HepG2 (cell line): ENCODE results near the gene HOMEZ. TPM values are rescaled to one million over a fixed set of nuclear protein-coding genes. Genes with fewer than 3 reads are reported as not detected.
A peak's percentile ranks its signal among the peaks of the same experiment; 100 is the strongest.

Experiments used
- ADNP ChIP-seq: sonication (generic); formaldehyde crosslinking; IDR thresholded peaks from 2 replicates; pipeline ENCODE4 v1.4.0; 2020; ENCODE audit warnings: missing genetic modification reagents
- EHMT2 ChIP-seq: fragments of 200-600 bp; sonication (generic); IDR thresholded peaks from 2 replicates; pipeline ENCODE4 v1.7.0; 2017; ENCODE audit warnings: antibody characterized with exemption, low read depth, low read length, borderline replicate concordance
- GABPB1 ChIP-seq: IDR thresholded peaks from 2 replicates; pipeline ENCODE4 v1.6.1; 2016; ENCODE audit warnings: mild to moderate bottlenecking, missing genetic modification reagents, moderate library complexity, missing compliant biosample characterization
- GTF2F1 ChIP-seq: fragments of 150-350 bp; IDR thresholded peaks from 2 replicates; pipeline ENCODE4 v1.6.1; 2014; ENCODE audit warnings: low read length
- HOXA3 ChIP-seq: sonication (generic); formaldehyde crosslinking; IDR thresholded peaks from 2 replicates; pipeline ENCODE4 v1.5.0; 2020; ENCODE audit warnings: missing genetic modification reagents
- HOXD1 ChIP-seq: sonication (generic); formaldehyde crosslinking; IDR thresholded peaks from 2 replicates; pipeline ENCODE4 v1.5.0; 2020; ENCODE audit warnings: missing genetic modification reagents
- NBN ChIP-seq: fragments of 450-650 bp; conservative IDR thresholded peaks from 2 replicates; pipeline ENCODE4 v1.6.1; 2017
- RBM39 ChIP-seq: fragments of 200-400 bp; formaldehyde crosslinking; IDR thresholded peaks from one replicate; pipeline ENCODE4 v1.6.1; 2018; ENCODE audit warnings: antibody characterized with exemption, mild to moderate bottlenecking, low read depth, low read length; ENCODE audit not compliant: poor library complexity, severe bottlenecking
- STAT5B ChIP-seq: sonication (generic); formaldehyde crosslinking; IDR thresholded peaks from 2 replicates; pipeline ENCODE4 v1.4.0; 2020; ENCODE audit warnings: missing genetic modification reagents
- UBTF ChIP-seq: sonication (generic); formaldehyde crosslinking; IDR thresholded peaks from 2 replicates; pipeline ENCODE4 v1.4.0; 2020; ENCODE audit warnings: mild to moderate bottlenecking, missing genetic modification reagents
- ZBTB21 ChIP-seq: sonication (generic); formaldehyde crosslinking; IDR thresholded peaks from 2 replicates; pipeline ENCODE4 v1.4.0; 2020; ENCODE audit warnings: missing genetic modification reagents
- ZFAT ChIP-seq: sonication (generic); formaldehyde crosslinking; conservative IDR thresholded peaks from 2 replicates; pipeline ENCODE4 v1.8.1; 2023; ENCODE audit warnings: missing genetic modification reagents, inconsistent platforms
- ZFP90 ChIP-seq: sonication (generic); formaldehyde crosslinking; IDR thresholded peaks from 2 replicates; pipeline ENCODE4 v1.8.0; 2022; ENCODE audit warnings: missing genetic modification reagents, mild to moderate bottlenecking, inconsistent platforms, borderline replicate concordance
- ZNF256 ChIP-seq: sonication (generic); formaldehyde crosslinking; conservative IDR thresholded peaks from 2 replicates; pipeline ENCODE4 v1.4.0; 2020; ENCODE audit warnings: missing genetic modification reagents
- ZNF3 ChIP-seq: IDR thresholded peaks from 2 replicates; pipeline ENCODE4 v1.7.0; 2017; ENCODE audit warnings: inconsistent platforms
- ZNF629 ChIP-seq: sonication (generic); formaldehyde crosslinking; conservative IDR thresholded peaks from 2 replicates; pipeline ENCODE4 v1.5.0; 2020; ENCODE audit warnings: missing genetic modification reagents
- ZNF674 ChIP-seq: sonication (generic); formaldehyde crosslinking; IDR thresholded peaks from 2 replicates; pipeline ENCODE4 v1.5.0; 2020; ENCODE audit warnings: low read depth, mild to moderate bottlenecking, missing genetic modification reagents
- ZNF724P ChIP-seq: sonication (generic); formaldehyde crosslinking; IDR thresholded peaks from 2 replicates; pipeline ENCODE4 v1.8.0; 2022; ENCODE audit warnings: missing genetic modification reagents, borderline replicate concordance
- ZZZ3 ChIP-seq: sonication (generic); formaldehyde crosslinking; IDR thresholded peaks from 2 replicates; pipeline ENCODE4 v1.4.0; 2020; ENCODE audit warnings: missing genetic modification reagents, mild to moderate bottlenecking, borderline replicate concordance
- polyA plus RNA-seq, 8 experiments: library from polyadenylated mRNA; depleted of rRNA in 3 of 8; stranded (reverse) in 7 of 8; unstranded in 1 of 8; fragments of >200 nt; fragmentation: Illumina TruSeq in 4 of 8; extraction: Trizol in 4 of 8; gene quantifications; 2 replicates each; pipeline versions ENCODE4 v1.2.1 to v1.2.3, GENCODE V29; 2011 to 2016; ENCODE audit warnings: low read depth in 4 of 8, missing spikeins in 1 of 8, mixed read lengths in 1 of 8; ENCODE audit not compliant: insufficient read depth in 1 of 8
- total RNA-seq, 5 experiments: library from RNA; depleted of rRNA; stranded (reverse); fragments of >200 nt; fragmentation: Illumina TruSeq; extraction: Trizol; gene quantifications; 2 replicates each; pipeline ENCODE4 v1.2.3, GENCODE V29; 2016; ENCODE audit warnings: low read depth in 1 of 5
- TF ChIP-seq, protein P1 (sequence below): sonication (generic); formaldehyde crosslinking; IDR thresholded peaks from 2 replicates; pipeline ENCODE4 v1.4.0; 2020; ENCODE audit warnings: missing genetic modification reagents
- TF ChIP-seq, protein P2 (sequence below): sonication (generic); formaldehyde crosslinking; IDR thresholded peaks from 2 replicates; pipeline ENCODE4 v1.5.0; 2020; ENCODE audit warnings: mild to moderate bottlenecking, missing genetic modification reagents, borderline replicate concordance
- TF ChIP-seq, protein P3 (sequence below): sonication (generic); formaldehyde crosslinking; IDR thresholded peaks from 2 replicates; pipeline ENCODE4 v1.5.1; 2020; ENCODE audit warnings: missing genetic modification reagents, mild to moderate bottlenecking, borderline replicate concordance

Gene HOMEZ
- total and polyA plus RNA-seq, 2 of the 13 experiments (the other 11 are each of a cell fraction or from before 2014, with no cell fraction given): 14.5 to 31.8 TPM

DNA sequence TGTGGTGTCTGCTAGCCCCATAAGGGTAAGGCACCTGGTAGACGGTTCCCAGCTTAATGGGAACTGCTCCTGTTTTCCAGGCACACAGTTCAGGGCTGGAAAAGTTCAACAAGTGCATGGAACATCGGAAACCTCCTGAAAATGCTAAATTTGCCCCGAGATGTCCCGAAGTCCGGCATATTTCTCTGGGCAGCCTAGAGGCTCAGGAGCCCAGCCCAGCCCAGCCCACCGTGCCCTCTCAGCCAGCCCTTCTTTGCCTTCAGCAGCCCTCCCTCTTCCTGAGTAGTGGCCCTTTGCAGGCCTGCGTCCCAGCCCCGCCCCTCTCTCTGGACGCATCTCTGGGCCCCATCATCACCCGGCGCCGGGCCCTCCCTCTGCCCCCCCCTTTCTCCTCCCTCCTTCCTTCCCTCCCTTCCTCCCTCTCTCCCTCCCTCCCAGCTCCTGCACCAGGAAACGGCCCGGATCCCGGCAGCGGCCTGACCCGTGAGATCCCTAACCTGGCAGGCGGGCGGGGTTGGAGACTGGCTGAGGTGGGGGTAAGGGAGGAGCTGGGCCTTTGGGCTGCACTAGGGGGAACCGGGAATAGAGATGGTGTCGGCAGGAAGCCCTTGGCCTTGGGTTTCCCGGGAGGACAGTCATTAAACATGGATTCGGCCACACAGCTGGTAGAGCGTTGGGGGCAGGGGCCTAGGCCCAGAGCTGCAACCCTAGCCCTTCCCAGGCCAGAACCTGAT, 20.6 kb upstream of the HOMEZ start, which contains the start of gene BCL2L2 (continued):
- peak; percentile 96 for TF ChIP-seq HOXA3 (CRISPR knock-in tag)
- no peak for TF ChIP-seq ADNP
- TF ChIP-seq ZNF674 (CRISPR knock-in tag): no peak
- TF ChIP-seq, protein P1, sequence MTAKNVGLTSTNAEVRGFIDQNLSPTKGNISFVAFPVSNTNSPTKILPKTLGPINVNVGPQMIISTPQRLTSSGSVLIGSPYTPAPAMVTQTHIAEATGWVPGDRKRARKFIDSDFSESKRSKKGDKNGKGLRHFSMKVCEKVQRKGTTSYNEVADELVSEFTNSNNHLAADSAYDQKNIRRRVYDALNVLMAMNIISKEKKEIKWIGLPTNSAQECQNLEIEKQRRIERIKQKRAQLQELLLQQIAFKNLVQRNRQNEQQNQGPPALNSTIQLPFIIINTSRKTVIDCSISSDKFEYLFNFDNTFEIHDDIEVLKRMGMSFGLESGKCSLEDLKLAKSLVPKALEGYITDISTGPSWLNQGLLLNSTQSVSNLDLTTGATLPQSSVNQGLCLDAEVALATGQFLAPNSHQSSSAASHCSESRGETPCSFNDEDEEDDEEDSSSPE (CRISPR knock-in tag): peak; percentile 52; the same call in 1 of the 2 replicates
- 0 out of 2 replicates have a peak, but pooled peaks have one; percentile 54 for TF ChIP-seq ZNF3 (CRISPR knock-in tag)
- 0 out of 2 replicates have a peak, but pooled peaks have one; percentile 15 for TF ChIP-seq ZBTB21 (CRISPR knock-in tag)
- no peak; the same call in 1 of the 2 replicates for TF ChIP-seq ZNF724P (CRISPR knock-in tag)
- TF ChIP-seq RBM39: peak; percentile 99
- TF ChIP-seq ZFAT (CRISPR knock-in tag): no peak
- TF ChIP-seq, protein P2, sequence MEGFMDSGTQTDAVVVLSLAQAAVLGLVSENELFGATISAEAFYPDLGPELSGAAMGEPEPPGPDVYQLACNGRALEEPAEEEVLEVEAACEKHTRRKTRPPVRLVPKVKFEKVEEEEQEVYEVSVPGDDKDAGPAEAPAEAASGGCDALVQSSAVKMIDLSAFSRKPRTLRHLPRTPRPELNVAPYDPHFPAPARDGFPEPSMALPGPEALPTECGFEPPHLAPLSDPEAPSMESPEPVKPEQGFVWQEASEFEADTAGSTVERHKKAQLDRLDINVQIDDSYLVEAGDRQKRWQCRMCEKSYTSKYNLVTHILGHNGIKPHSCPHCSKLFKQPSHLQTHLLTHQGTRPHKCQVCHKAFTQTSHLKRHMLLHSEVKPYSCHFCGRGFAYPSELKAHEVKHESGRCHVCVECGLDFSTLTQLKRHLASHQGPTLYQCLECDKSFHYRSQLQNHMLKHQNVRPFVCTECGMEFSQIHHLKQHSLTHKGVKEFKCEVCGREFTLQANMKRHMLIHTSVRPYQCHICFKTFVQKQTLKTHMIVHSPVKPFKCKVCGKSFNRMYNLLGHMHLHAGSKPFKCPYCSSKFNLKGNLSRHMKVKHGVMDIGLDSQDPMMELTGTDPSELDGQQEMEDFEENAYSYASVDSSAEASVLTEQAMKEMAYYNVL: peak; percentile 100
- no peak; the same call in 1 of the 2 replicates for TF ChIP-seq HOXD1
- peak; percentile 97; the same call in 1 of the 2 replicates for TF ChIP-seq ZZZ3 (CRISPR knock-in tag)
- peak; percentile 97 for TF ChIP-seq UBTF (CRISPR knock-in tag)
- no peak for TF ChIP-seq ZNF629 (CRISPR knock-in tag)
- no peak for TF ChIP-seq EHMT2
- peak; percentile 29; the same call in 1 of the 2 replicates for TF ChIP-seq STAT5B (CRISPR knock-in tag)
- peak; percentile 91 for TF ChIP-seq GABPB1
- TF ChIP-seq GTF2F1: peak; percentile 84
- peak; percentile 98 for TF ChIP-seq ZFP90 (CRISPR knock-in tag)
- TF ChIP-seq NBN: no peak
- TF ChIP-seq ZNF256 (CRISPR knock-in tag): no peak; the same call in 1 of the 2 replicates
- TF ChIP-seq, protein P3, sequence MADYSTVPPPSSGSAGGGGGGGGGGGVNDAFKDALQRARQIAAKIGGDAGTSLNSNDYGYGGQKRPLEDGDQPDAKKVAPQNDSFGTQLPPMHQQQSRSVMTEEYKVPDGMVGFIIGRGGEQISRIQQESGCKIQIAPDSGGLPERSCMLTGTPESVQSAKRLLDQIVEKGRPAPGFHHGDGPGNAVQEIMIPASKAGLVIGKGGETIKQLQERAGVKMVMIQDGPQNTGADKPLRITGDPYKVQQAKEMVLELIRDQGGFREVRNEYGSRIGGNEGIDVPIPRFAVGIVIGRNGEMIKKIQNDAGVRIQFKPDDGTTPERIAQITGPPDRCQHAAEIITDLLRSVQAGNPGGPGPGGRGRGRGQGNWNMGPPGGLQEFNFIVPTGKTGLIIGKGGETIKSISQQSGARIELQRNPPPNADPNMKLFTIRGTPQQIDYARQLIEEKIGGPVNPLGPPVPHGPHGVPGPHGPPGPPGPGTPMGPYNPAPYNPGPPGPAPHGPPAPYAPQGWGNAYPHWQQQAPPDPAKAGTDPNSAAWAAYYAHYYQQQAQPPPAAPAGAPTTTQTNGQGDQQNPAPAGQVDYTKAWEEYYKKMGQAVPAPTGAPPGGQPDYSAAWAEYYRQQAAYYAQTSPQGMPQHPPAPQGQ (CRISPR knock-in tag): peak; percentile 99; the same call in 1 of the 2 replicates
